ENCODE results near the gene OTOA.
"Not testable (repeated sequence)": the region's sequence is repeated elsewhere in the genome, so short reads cannot be mapped to it uniquely, and the experiment has no call there.

- TF ChIP-seq POLR2A (IDR thresholded peaks at IDR 0.05; ENCODE audit: low read length); SMC3 (IDR thresholded peaks at IDR 0.05); CTCF (IDR thresholded peaks at IDR 0.05); MYC (IDR thresholded peaks at IDR 0.05; ENCODE audit: borderline replicate concordance, low read length); HOXB5 (CRISPR knock-in tag; IDR thresholded peaks at IDR 0.05); JUNB (IDR thresholded peaks at IDR 0.05); NFE2L2 (conservative IDR thresholded peaks at IDR 0.05; ENCODE audit: low read length); E2F6 (IDR thresholded peaks at IDR 0.05; ENCODE audit: borderline replicate concordance, low read depth); RFX5 (IDR thresholded peaks at IDR 0.05); BHLHE40 (IDR thresholded peaks at IDR 0.05; ENCODE audit: low read depth, low read length): not testable (repeated sequence)
- TF ChIP-seq, protein P1, sequence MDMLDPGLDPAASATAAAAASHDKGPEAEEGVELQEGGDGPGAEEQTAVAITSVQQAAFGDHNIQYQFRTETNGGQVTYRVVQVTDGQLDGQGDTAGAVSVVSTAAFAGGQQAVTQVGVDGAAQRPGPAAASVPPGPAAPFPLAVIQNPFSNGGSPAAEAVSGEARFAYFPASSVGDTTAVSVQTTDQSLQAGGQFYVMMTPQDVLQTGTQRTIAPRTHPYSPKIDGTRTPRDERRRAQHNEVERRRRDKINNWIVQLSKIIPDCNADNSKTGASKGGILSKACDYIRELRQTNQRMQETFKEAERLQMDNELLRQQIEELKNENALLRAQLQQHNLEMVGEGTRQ (IDR thresholded peaks at IDR 0.05), result not testable (repeated sequence)
- TF ChIP-seq, protein P2, sequence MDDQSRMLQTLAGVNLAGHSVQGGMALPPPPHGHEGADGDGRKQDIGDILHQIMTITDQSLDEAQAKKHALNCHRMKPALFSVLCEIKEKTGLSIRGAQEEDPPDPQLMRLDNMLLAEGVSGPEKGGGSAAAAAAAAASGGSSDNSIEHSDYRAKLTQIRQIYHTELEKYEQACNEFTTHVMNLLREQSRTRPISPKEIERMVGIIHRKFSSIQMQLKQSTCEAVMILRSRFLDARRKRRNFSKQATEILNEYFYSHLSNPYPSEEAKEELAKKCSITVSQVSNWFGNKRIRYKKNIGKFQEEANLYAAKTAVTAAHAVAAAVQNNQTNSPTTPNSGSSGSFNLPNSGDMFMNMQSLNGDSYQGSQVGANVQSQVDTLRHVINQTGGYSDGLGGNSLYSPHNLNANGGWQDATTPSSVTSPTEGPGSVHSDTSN (IDR thresholded peaks at IDR 0.05), result not testable (repeated sequence)
- TF ChIP-seq, protein P3, sequence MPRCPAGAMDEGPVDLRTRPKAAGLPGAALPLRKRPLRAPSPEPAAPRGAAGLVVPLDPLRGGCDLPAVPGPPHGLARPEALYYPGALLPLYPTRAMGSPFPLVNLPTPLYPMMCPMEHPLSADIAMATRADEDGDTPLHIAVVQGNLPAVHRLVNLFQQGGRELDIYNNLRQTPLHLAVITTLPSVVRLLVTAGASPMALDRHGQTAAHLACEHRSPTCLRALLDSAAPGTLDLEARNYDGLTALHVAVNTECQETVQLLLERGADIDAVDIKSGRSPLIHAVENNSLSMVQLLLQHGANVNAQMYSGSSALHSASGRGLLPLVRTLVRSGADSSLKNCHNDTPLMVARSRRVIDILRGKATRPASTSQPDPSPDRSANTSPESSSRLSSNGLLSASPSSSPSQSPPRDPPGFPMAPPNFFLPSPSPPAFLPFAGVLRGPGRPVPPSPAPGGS (IDR thresholded peaks at IDR 0.05), result not testable (repeated sequence)
- TF ChIP-seq, protein P4, sequence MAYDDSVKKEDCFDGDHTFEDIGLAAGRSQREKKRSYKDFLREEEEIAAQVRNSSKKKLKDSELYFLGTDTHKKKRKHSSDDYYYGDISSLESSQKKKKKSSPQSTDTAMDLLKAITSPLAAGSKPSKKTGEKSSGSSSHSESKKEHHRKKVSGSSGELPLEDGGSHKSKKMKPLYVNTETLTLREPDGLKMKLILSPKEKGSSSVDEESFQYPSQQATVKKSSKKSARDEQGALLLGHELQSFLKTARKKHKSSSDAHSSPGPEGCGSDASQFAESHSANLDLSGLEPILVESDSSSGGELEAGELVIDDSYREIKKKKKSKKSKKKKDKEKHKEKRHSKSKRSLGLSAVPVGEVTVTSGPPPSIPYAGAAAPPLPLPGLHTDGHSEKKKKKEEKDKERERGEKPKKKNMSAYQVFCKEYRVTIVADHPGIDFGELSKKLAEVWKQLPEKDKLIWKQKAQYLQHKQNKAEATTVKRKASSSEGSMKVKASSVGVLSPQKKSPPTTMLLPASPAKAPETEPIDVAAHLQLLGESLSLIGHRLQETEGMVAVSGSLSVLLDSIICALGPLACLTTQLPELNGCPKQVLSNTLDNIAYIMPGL (CRISPR knock-in tag; IDR thresholded peaks at IDR 0.05; ENCODE audit: borderline replicate concordance), result not testable (repeated sequence)
Observed at GRCh38 chr16:21756192-21757079, 92.7 kb downstream of the OTOA start.

All from A549 (cell line).